Activated CD8-positive, alpha-beta memory T cell treated with anti-CD3 and anti-CD28 coated beads for 4 hours (primary cell): ENCODE measurements around the gene STARD3NL.

Experiments used
- DNase-seq, 2 donors: peaks; one replicate each; pipeline ENCODE4 v3.0.0-alpha.2; 2020; ENCODE audit warnings: low read depth in 2 of 2

The STARD3NL gene

GRCh38 chr7:38185395-38186307 lies 7.6 kb downstream of the STARD3NL start:
- DNase-seq = no peak

GRCh38 chr7:38186593-38187314 lies 8.7 kb downstream of the STARD3NL start:
- no peak for DNase-seq

GRCh38 chr7:38187794-38188440 lies 9.9 kb downstream of the STARD3NL start:
- DNase-seq = no peak

- DNase-seq = no peak
Observed at GRCh38 chr7:38189231-38189938, 11.3 kb downstream of the STARD3NL start.

- no peak for DNase-seq
Observed at GRCh38 chr7:38190011-38190410, 12.0 kb downstream of the STARD3NL start.

- no peak for DNase-seq
Observed at GRCh38 chr7:38191791-38192190, 13.7 kb downstream of the STARD3NL start.

GRCh38 chr7:38192327-38192726 lies 14.3 kb downstream of the STARD3NL start:
- DNase-seq = no peak

GRCh38 chr7:38195804-38196595 lies 18.0 kb downstream of the STARD3NL start:
- DNase-seq = no peak

GRCh38 chr7:38198366-38198765 lies 20.3 kb downstream of the STARD3NL start:
- no peak for DNase-seq

- DNase-seq = no peak
Observed at GRCh38 chr7:38199154-38199553, 21.1 kb downstream of the STARD3NL start.

GRCh38 chr7:38199782-38200181 lies 21.7 kb downstream of the STARD3NL start:
- DNase-seq = no peak

- DNase-seq = no peak
Observed at GRCh38 chr7:38206071-38206470, 28.0 kb downstream of the STARD3NL start.

GRCh38 chr7:38207843-38208242 lies 29.8 kb downstream of the STARD3NL start:
- DNase-seq = no peak

GRCh38 chr7:38211486-38211885 lies 33.4 kb downstream of the STARD3NL start:
- no peak for DNase-seq

GRCh38 chr7:38211940-38212339 lies 33.9 kb downstream of the STARD3NL start:
- no peak for DNase-seq

- no peak for DNase-seq
Observed at GRCh38 chr7:38215115-38215514, 37.1 kb downstream of the STARD3NL start.

GRCh38 chr7:38215735-38216670 lies 38.0 kb downstream of the STARD3NL start:
- peak; percentile 51 to 54 for DNase-seq

- no peak for DNase-seq
Observed at GRCh38 chr7:38217672-38218071, 39.6 kb downstream of the STARD3NL start.

- DNase-seq = no peak
Observed at GRCh38 chr7:38220452-38220851, 42.4 kb downstream of the STARD3NL start.
